Caco-2 (cell line): ENCODE measurements around the gene LRPPRC. TPM values are rescaled to one million over a fixed set of nuclear protein-coding genes. Genes with fewer than 3 reads are reported as not detected.

Experiments
- BruUV-seq: library from RNA; stranded (reverse); fragments of 400-500 nt; replicated peaks from 2 replicates; lab custom pipeline; 2021; lab: Mats Ljungman, UMichigan
- CTCF ChIA-PET: fragments of 300-600 bp; sonication (Branson Sonifier 250); formaldehyde crosslinking; loops from one replicate; lab custom pipeline; 2022; ENCODE audit warnings: antibody characterized with exemption; lab: Charles Lee
- POLR2A ChIA-PET: fragments of 300-600 bp; sonication (Branson Sonifier 250); formaldehyde crosslinking; loops from one replicate; lab custom pipeline; 2022; ENCODE audit warnings: antibody characterized with exemption; lab: Charles Lee
- DNase-seq, 2 experiments: peaks; one replicate each; pipeline versions ENCODE4 v3.0.0 to v3.0.0-alpha.2; 2020 to 2022
- H3K27me3 ChIP-seq: replicated peaks from 2 replicates; pipeline ENCODE4 v1.6.0; 2011; ENCODE audit warnings: low read length; ENCODE audit not compliant: control insufficient read depth, insufficient read depth
- H3K36me3 ChIP-seq: 2 replicates; pipeline ENCODE4 v1.5.1; 2011; ENCODE audit warnings: low read length; ENCODE audit not compliant: control insufficient read depth, insufficient read depth
- H3K4me1 ChIP-seq: fragments of 250-450 bp; sonication (Bioruptor Pico); 2 replicates; pipeline ENCODE4 v1.5.1; 2020; ENCODE audit warnings: mild to moderate bottlenecking
- H3K4me3 ChIP-seq: 2 replicates; pipeline ENCODE4 v1.5.1; 2011; ENCODE audit warnings: low read depth, mild to moderate bottlenecking, control low read depth, low read length
- H3K9me3 ChIP-seq: fragments of 250-450 bp; sonication (Bioruptor Pico); 2 replicates; pipeline ENCODE4 v1.5.1; 2020; ENCODE audit warnings: mild to moderate bottlenecking, moderate library complexity
- H3K27ac Mint-ChIP-seq: one replicate; pipeline ENCODE4 v1.8.0; 2022; ENCODE audit warnings: mixed read lengths; ENCODE audit not compliant: unreplicated experiment
- H3K27me3 Mint-ChIP-seq: one replicate; pipeline ENCODE4 v1.8.0; 2022; ENCODE audit warnings: mixed read lengths; ENCODE audit not compliant: insufficient read depth, unreplicated experiment
- H3K36me3 Mint-ChIP-seq: one replicate; pipeline ENCODE4 v1.8.0; 2022; ENCODE audit warnings: mild to moderate bottlenecking, mixed read lengths; ENCODE audit not compliant: insufficient read depth, unreplicated experiment
- H3K4me1 Mint-ChIP-seq: one replicate; pipeline ENCODE4 v1.8.0; 2022; ENCODE audit warnings: low read depth, mixed read lengths; ENCODE audit not compliant: unreplicated experiment
- H3K4me3 Mint-ChIP-seq: one replicate; pipeline ENCODE4 v1.8.0; 2022; ENCODE audit warnings: mild to moderate bottlenecking, moderate library complexity, mixed read lengths; ENCODE audit not compliant: unreplicated experiment
- H3K9me3 Mint-ChIP-seq: one replicate; pipeline ENCODE4 v1.8.0; 2022; ENCODE audit warnings: mixed read lengths; ENCODE audit not compliant: unreplicated experiment
- CTCF ChIP-seq, 2 experiments: fragments of 200-600 bp in 1 of 2; IDR thresholded peaks; 1 replicate in 1 of 2; 2 replicates in 1 of 2; pipeline versions ENCODE4 v1.5.1 to v1.8.0; 2011 to 2022; ENCODE audit warnings: antibody characterized with exemption in 1 of 2, control low read depth in 1 of 2, inconsistent platforms in 1 of 2, low read depth in 1 of 2, low read length in 1 of 2, mild to moderate bottlenecking in 1 of 2, moderate library complexity in 1 of 2; ENCODE audit not compliant: insufficient read depth in 1 of 2, severe bottlenecking in 1 of 2, unreplicated experiment in 1 of 2
- intact Hi-C: fragments of 100-400 bp; cut with micrococcal nuclease; formaldehyde crosslinking; loops from one replicate; pipeline ENCODE4 v1.10.0; 2022; ENCODE audit not compliant: unreplicated experiment
- total RNA-seq: library from RNA; stranded (reverse); gene quantifications from 2 replicates; pipeline ENCODE4 v1.2.3, GENCODE V29; 2022

The LRPPRC gene
- total RNA-seq, 1 experiment from 2014 or later: 242 TPM

GRCh38 chr2:43946685-43947084 is 49.1 kb downstream of the LRPPRC start:
- no peak for TF ChIP-seq CTCF (IDR thresholded peaks at IDR 0.05; ENCODE audit: insufficient read depth in 1 of 2, low read depth in 1 of 2, low read length in 1 of 2, severe bottlenecking in 1 of 2, unreplicated experiment in 1 of 2)
- peaks cover 99% of the 10 kb centered on the region for H3K36me3 Mint-ChIP-seq
- no peak for DNase-seq
- intact Hi-C loops: no loop called here
- no peaks in the 10 kb centered on the region for H3K4me1 ChIP-seq
- ChIA-PET POLR2A (no interaction called here), CTCF (no interaction called here)
- BruUV-seq: no TSS peak
- 0 out of 2 replicates have a peak, but pooled peaks cover 1% of the 10 kb centered on the region for H3K36me3 ChIP-seq
- no peaks in the 10 kb centered on the region for H3K9me3 ChIP-seq
- H3K9me3 Mint-ChIP-seq: no peaks in the 10 kb centered on the region
- no peaks in the 10 kb centered on the region for H3K27me3 Mint-ChIP-seq
- no peak overlapping the region for H3K4me3 ChIP-seq
- no peaks in the 10 kb centered on the region for H3K27me3 ChIP-seq
- H3K27ac Mint-ChIP-seq: no peak overlapping the region
- H3K4me1 Mint-ChIP-seq: peaks cover 5% of the 10 kb centered on the region
- H3K4me3 Mint-ChIP-seq: no peak overlapping the region

DNA sequence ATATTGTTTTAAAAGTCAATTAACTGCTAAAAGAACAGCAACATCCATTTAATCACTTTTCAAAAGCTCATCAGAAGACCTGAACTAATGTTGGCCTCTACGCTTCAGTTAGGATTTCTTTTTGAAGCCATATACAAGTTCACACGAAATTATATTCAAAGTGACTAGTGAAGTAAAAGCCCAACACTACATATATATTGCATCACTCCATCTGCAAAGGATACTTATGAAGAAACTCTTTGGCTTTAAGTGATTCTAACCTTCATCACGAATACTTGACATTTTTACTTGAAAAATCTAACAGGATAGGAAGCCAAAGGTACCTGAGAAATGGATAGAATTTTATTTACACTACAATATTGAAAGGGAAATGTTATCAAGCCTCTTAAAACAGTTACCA is 50.4 kb downstream of the LRPPRC start:
- POLR2A ChIA-PET: no interaction called here
- DNase-seq: no peak
- no TSS peak for BruUV-seq

DNA sequence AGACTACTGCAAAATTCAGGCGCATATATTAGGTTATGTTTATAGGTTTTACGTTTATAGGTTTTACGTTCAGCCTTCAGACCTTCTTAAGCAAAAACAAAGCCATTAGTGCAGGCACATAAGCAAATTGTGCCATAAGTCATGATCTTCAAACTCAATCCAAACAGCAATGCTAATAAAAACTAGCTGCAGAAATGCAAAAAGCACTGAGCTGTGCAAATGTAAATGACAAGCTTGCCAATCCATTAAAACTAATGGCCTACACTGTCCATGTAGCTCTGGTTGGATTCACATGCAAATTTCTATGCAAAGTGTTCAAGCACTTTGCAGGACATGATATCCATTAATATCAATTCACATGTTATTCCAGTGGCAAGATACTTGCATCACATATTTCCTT is 50.9 kb downstream of the LRPPRC start:
- Histone ChIP-seq H3K36me3 (0 out of 2 replicates have a peak, but pooled peaks cover 1% of the 10 kb centered on the region), H3K4me1 (no peaks in the 10 kb centered on the region), H3K4me3 (no peak overlapping the region), H3K27me3 (no peaks in the 10 kb centered on the region), H3K9me3 (no peaks in the 10 kb centered on the region)
- TF ChIP-seq CTCF (IDR thresholded peaks at IDR 0.05; ENCODE audit: insufficient read depth in 1 of 2, low read depth in 1 of 2, low read length in 1 of 2, severe bottlenecking in 1 of 2, unreplicated experiment in 1 of 2): no peak
- intact Hi-C loops: no loop called here
- ChIA-PET POLR2A (no interaction called here), CTCF (no interaction called here)
- Mint-ChIP-seq H3K4me3 (no peak overlapping the region), H3K9me3 (no peaks in the 10 kb centered on the region), H3K27me3 (no peaks in the 10 kb centered on the region), H3K36me3 (peaks cover 98% of the 10 kb centered on the region), H3K27ac (no peak overlapping the region), H3K4me1 (no peaks in the 10 kb centered on the region)
- BruUV-seq: no TSS peak
- DNase-seq: no peak

More for the DNA sequence above, 50.4 kb downstream of the LRPPRC start:
- TF ChIP-seq CTCF (IDR thresholded peaks at IDR 0.05; ENCODE audit: insufficient read depth in 1 of 2, low read depth in 1 of 2, low read length in 1 of 2, severe bottlenecking in 1 of 2, unreplicated experiment in 1 of 2): no peak
- Histone ChIP-seq H3K9me3 (no peaks in the 10 kb centered on the region), H3K4me1 (no peaks in the 10 kb centered on the region), H3K27me3 (no peaks in the 10 kb centered on the region), H3K36me3 (0 out of 2 replicates have a peak, but pooled peaks cover 1% of the 10 kb centered on the region), H3K4me3 (no peak overlapping the region)
- CTCF ChIA-PET: no interaction called here
- no peaks in the 10 kb centered on the region for H3K9me3 Mint-ChIP-seq
- H3K27ac Mint-ChIP-seq: no peak overlapping the region
- intact Hi-C loops: no loop called here
- peaks cover 98% of the 10 kb centered on the region for H3K36me3 Mint-ChIP-seq
- peaks cover 4% of the 10 kb centered on the region for H3K4me1 Mint-ChIP-seq
- H3K27me3 Mint-ChIP-seq: no peaks in the 10 kb centered on the region
- H3K4me3 Mint-ChIP-seq: no peak overlapping the region
